Psoas muscle (tissue), 8 donors: ENCODE data around the gene PALD1. TPM values are rescaled to one million over a fixed set of nuclear protein-coding genes. Genes with fewer than 3 reads are reported as not detected.

ENCODE experiments used
- ATAC-seq, 4 donors: fragments of 200-7000 bp; cut with Tn5 transposase; one replicate each; pipeline ENCODE4 v1.9.1; 2020; ENCODE audit warnings: moderate library complexity in 3 of 4, mild to moderate bottlenecking in 2 of 4
- DNase-seq, 2 donors: peaks; one replicate each; pipeline ENCODE4 v3.0.0-alpha.2; 2020
- H3K27ac ChIP-seq: fragments of 200-600 bp; one replicate; pipeline ENCODE4 v1.8.0; 2022
- H3K27me3 ChIP-seq, 3 donors: fragments of 200-600 bp in 1 of 3; one replicate each; pipeline versions ENCODE4 v1.6.1 to v1.8.0; 2013 to 2022; ENCODE audit warnings: low read length in 2 of 3, mild to moderate bottlenecking in 2 of 3, moderate library complexity in 1 of 3; ENCODE audit not compliant: insufficient read depth in 3 of 3
- H3K36me3 ChIP-seq, 2 donors: fragments of 200-600 bp in 1 of 2; one replicate each; pipeline versions ENCODE4 v1.6.1 to v1.8.0; 2013 to 2022; ENCODE audit warnings: low read depth in 1 of 2, mild to moderate bottlenecking in 1 of 2, moderate library complexity in 1 of 2; ENCODE audit not compliant: insufficient read depth in 1 of 2
- H3K4me1 ChIP-seq: fragments of 200-600 bp; one replicate; pipeline ENCODE4 v1.8.0; 2022
- H3K4me3 ChIP-seq: fragments of 200-600 bp; one replicate; pipeline ENCODE4 v1.8.0; 2022; ENCODE audit warnings: mild to moderate bottlenecking
- H3K9me3 ChIP-seq: fragments of 200-600 bp; one replicate; pipeline ENCODE4 v1.8.0; 2022
- CTCF ChIP-seq: fragments of 200-600 bp; IDR thresholded peaks from one replicate; pipeline ENCODE4 v1.8.0; 2022; ENCODE audit warnings: antibody characterized with exemption
- WGBS, 3 donors: extraction: QIAGEN DNeasy Blood & Tissue Kit; methylation state at CpG; one replicate each; pipeline versions ENCODE4 v1.1.6 to v1.1.7; 2013; 5-methylcytosine and 5-hydroxymethylcytosine counted together
- intact Hi-C, 2 donors: fragments of 100-400 bp; cut with DNase I; formaldehyde crosslinking; loops; one replicate each; pipeline versions ENCODE4 v1.11.0 to v1.14.2; 2022
- polyA plus RNA-seq, 3 donors: library from polyadenylated mRNA; stranded (reverse); fragments of 200-250 nt; gene quantifications; one replicate each; pipeline ENCODE4 v1.2.3, GENCODE V29; 2013
- total RNA-seq, 4 donors: library from RNA; stranded (reverse); fragmentation: NEBNext Ultra II Directional in 2 of 4; extraction: Animal tissue kit (Norgen Biotek cat#: 25700) in 2 of 4; gene quantifications; one replicate each; pipeline versions ENCODE4 v1.2.1 to v1.2.4, GENCODE V29; 2021 to 2023
- donor health status: healthy with polysubstance abuse.
- donor health status: DM: no; HTN: no; CAD: no; lungs with moderate emphysema.
- donor health status: Bipolar disorder and iron deficiency.
- donor health status: healthy.
- donor health status: DM: yes; HTN: yes; CAD: no.
- donor health status: DM: no; HTN: no; CAD: no.
- donor health status: DM: no; HTN: no; CAD: no.
- donor health status: DM: yes; HTN: yes; CAD: no.

The PALD1 gene
- total and polyA plus RNA-seq, 7 donors, result 1.0 to 4.0 (median 2.8) TPM

GRCh38 chr10:70539471-70539870 lies 60.9 kb downstream of the PALD1 start:
- peaks cover 0 to 2% (median 0%) of the 10 kb centered on the region in 3 donors for H3K27me3 ChIP-seq
- no peak for DNase-seq
- WGBS, 3 donors, result 86 to 89% (median 86%) methylated on average over 7 of the region's 7 CpGs
- no peak for TF ChIP-seq CTCF
- no peaks in the 10 kb centered on the region for H3K9me3 ChIP-seq
- H3K4me3 ChIP-seq, result no peak overlapping the region
- no peak for ATAC-seq
- peaks cover 0 to 2% of the 10 kb centered on the region in 2 donors for H3K36me3 ChIP-seq
- no peaks in the 10 kb centered on the region for H3K4me1 ChIP-seq
- H3K27ac ChIP-seq, result no peak overlapping the region
- intact Hi-C loops, result no loop called here

- Histone ChIP-seq H3K27ac (no peak overlapping the region), H3K36me3 (peaks cover 0 to 2% of the 10 kb centered on the region in 2 donors), H3K9me3 (no peaks in the 10 kb centered on the region), H3K27me3 (peaks cover 0 to 2% (median 0%) of the 10 kb centered on the region in 3 donors), H3K4me1 (no peaks in the 10 kb centered on the region), H3K4me3 (no peak overlapping the region)
- ATAC-seq (peak; percentile 31 to 64 (median 45)), DNase-seq (no peak)
- peak; percentile 53 for TF ChIP-seq CTCF
- WGBS, 3 donors, result 77 to 85% (median 79%) methylated on average over 17 of the region's 17 CpGs
- intact Hi-C loops, result loop anchor here in 1 of 2 donors (2.0 kb wide), 1 partner anchor 79 kb away; no protein-coding TSS in a partner anchor
These were observed 61.7 kb downstream of the PALD1 start for GRCh38 chr10:70540089-70540788.

GRCh38 chr10:70540789-70541360 lies 62.3 kb downstream of the PALD1 start:
- Histone ChIP-seq H3K4me1 (no peaks in the 10 kb centered on the region), H3K4me3 (no peak overlapping the region), H3K9me3 (no peaks in the 10 kb centered on the region), H3K27me3 (peaks cover 0 to 2% (median 0%) of the 10 kb centered on the region in 3 donors), H3K36me3 (peaks cover 0 to 2% of the 10 kb centered on the region in 2 donors), H3K27ac (no peak overlapping the region)
- DNase-seq, result no peak
- peak in 1 of 4 donors; percentile 18 for ATAC-seq
- no peak for TF ChIP-seq CTCF
- WGBS, 3 donors, result 73 to 76% (median 74%) methylated on average over 15 of the region's 15 CpGs
- intact Hi-C loops, result loop anchor here (1.0 to 2.0 kb wide), 2 partner anchors 80 kb away; no protein-coding TSS in a partner anchor

GRCh38 chr10:70541736-70542564 lies 63.4 kb downstream of the PALD1 start:
- ATAC-seq (no peak), DNase-seq (no peak)
- H3K4me1 ChIP-seq, result no peaks in the 10 kb centered on the region
- no peaks in the 10 kb centered on the region for H3K9me3 ChIP-seq
- no peak overlapping the region for H3K4me3 ChIP-seq
- intact Hi-C loops, result loop anchor here (1.0 to 2.0 kb wide), 2 partner anchors 81 kb away; no protein-coding TSS in a partner anchor
- peaks cover 0 to 2% (median 0%) of the 10 kb centered on the region in 3 donors for H3K27me3 ChIP-seq
- TF ChIP-seq CTCF, result no peak
- WGBS, 3 donors, result 69 to 81% (median 71%) methylated on average over 14 of the region's 14 CpGs
- H3K27ac ChIP-seq, result no peak overlapping the region
- H3K36me3 ChIP-seq, result peaks cover 0 to 2% of the 10 kb centered on the region in 2 donors
